HepG2 (cell line): ENCODE data around the gene MACROD2.

ENCODE experiments used
- HCFC1 ChIP-seq: fragments of 150-350 bp; IDR thresholded peaks from 2 replicates; pipeline ENCODE4 v1.6.1; 2014; ENCODE audit warnings: low read depth, low read length
- MED8 ChIP-seq: sonication (generic); formaldehyde crosslinking; IDR thresholded peaks from 2 replicates; pipeline ENCODE4 v1.8.1; 2023; ENCODE audit warnings: mild to moderate bottlenecking, missing genetic modification reagents; ENCODE audit not compliant: insufficient replicate concordance
- MEIS2 ChIP-seq: sonication (generic); formaldehyde crosslinking; IDR thresholded peaks from 2 replicates; pipeline ENCODE4 v1.9.0; 2021; ENCODE audit warnings: mild to moderate bottlenecking, missing genetic modification reagents
- PTBP1 ChIP-seq: fragments of 200-400 bp; formaldehyde crosslinking; IDR thresholded peaks from 2 replicates; pipeline ENCODE4 v1.6.1; 2018; ENCODE audit warnings: low read length, low read depth; ENCODE audit not compliant: poor library complexity, severe bottlenecking
- TCF7 ChIP-seq: sonication (generic); IDR thresholded peaks from 2 replicates; pipeline ENCODE4 v1.6.1; 2016; ENCODE audit warnings: antibody characterized with exemption, low read depth
- YY1 ChIP-seq: IDR thresholded peaks from 2 replicates; pipeline ENCODE4 v1.6.1; 2011; ENCODE audit warnings: low read length, low read depth, moderate library complexity, mild to moderate bottlenecking; ENCODE audit not compliant: insufficient read depth, insufficient replicate concordance
- ZFP36L2 ChIP-seq: sonication (generic); formaldehyde crosslinking; IDR thresholded peaks from 2 replicates; pipeline ENCODE4 v1.4.0; 2020; ENCODE audit warnings: missing genetic modification reagents
- ZNF282 ChIP-seq: fragments of 450-650 bp; IDR thresholded peaks from 2 replicates; pipeline ENCODE4 v1.6.1; 2018; ENCODE audit not compliant: partially characterized antibody
- ZNF850 ChIP-seq: sonication (generic); formaldehyde crosslinking; conservative IDR thresholded peaks from 2 replicates; pipeline ENCODE4 v1.9.0; 2021; ENCODE audit warnings: mild to moderate bottlenecking, missing genetic modification reagents
- TF ChIP-seq, protein P1 (sequence below), 2 experiments: sonication (generic) in 1 of 2; formaldehyde crosslinking in 1 of 2; IDR thresholded peaks; 2 replicates each; pipeline versions ENCODE4 v1.5.1 to v1.6.1; 2011 to 2020; ENCODE audit warnings: borderline replicate concordance in 1 of 2, low read depth in 1 of 2, low read length in 1 of 2, mild to moderate bottlenecking in 1 of 2, missing genetic modification reagents in 1 of 2, moderate library complexity in 1 of 2
- TF ChIP-seq, protein P2 (sequence below): IDR thresholded peaks from 2 replicates; pipeline ENCODE4 v1.6.1; 2016; ENCODE audit warnings: control low read depth
- TF ChIP-seq, protein P3 (sequence below): sonication (generic); formaldehyde crosslinking; IDR thresholded peaks from 2 replicates; pipeline ENCODE4 v1.5.0; 2020; ENCODE audit warnings: mild to moderate bottlenecking, missing genetic modification reagents, moderate library complexity
- TF ChIP-seq, protein P4 (sequence below): sonication (generic); formaldehyde crosslinking; IDR thresholded peaks from 2 replicates; pipeline ENCODE4 v1.8.0; 2022; ENCODE audit warnings: mild to moderate bottlenecking, missing genetic modification reagents, moderate library complexity
- TF ChIP-seq, protein P5 (sequence below): sonication (generic); formaldehyde crosslinking; IDR thresholded peaks from 2 replicates; pipeline ENCODE4 v1.9.0; 2021; ENCODE audit warnings: missing genetic modification reagents, borderline replicate concordance

DNA sequence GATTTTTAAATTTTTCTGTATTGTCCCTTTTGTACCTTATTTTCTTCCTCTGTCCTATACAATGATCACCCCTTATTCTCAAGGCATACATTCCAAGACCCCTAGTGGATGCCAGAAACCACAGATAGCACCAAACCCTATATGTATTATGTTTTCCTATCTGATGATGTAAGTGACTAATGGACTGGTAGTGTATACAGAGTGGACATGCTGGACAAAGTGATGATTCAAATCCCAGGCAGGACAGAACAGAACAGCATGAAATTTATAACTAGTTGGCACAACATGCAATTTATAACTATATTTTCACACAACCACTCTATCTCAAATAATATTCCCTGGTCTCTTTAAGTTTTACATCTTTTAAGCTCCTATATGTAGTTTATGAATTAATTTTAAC, 547.7 kb downstream of the MACROD2 start:
- TF ChIP-seq HCFC1 = no peak
- TF ChIP-seq YY1 = no peak
- TF ChIP-seq, protein P1, sequence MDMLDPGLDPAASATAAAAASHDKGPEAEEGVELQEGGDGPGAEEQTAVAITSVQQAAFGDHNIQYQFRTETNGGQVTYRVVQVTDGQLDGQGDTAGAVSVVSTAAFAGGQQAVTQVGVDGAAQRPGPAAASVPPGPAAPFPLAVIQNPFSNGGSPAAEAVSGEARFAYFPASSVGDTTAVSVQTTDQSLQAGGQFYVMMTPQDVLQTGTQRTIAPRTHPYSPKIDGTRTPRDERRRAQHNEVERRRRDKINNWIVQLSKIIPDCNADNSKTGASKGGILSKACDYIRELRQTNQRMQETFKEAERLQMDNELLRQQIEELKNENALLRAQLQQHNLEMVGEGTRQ (IDR thresholded peaks at IDR 0.05; ENCODE audit: low read depth, low read length) = no peak
- TF ChIP-seq, protein P1 (CRISPR knock-in tag; IDR thresholded peaks at IDR 0.05; ENCODE audit: borderline replicate concordance) = no peak
- TF ChIP-seq ZNF282 = no peak
- TF ChIP-seq, protein P2, sequence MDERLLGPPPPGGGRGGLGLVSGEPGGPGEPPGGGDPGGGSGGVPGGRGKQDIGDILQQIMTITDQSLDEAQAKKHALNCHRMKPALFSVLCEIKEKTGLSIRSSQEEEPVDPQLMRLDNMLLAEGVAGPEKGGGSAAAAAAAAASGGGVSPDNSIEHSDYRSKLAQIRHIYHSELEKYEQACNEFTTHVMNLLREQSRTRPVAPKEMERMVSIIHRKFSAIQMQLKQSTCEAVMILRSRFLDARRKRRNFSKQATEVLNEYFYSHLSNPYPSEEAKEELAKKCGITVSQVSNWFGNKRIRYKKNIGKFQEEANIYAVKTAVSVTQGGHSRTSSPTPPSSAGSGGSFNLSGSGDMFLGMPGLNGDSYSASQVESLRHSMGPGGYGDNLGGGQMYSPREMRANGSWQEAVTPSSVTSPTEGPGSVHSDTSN (CRISPR knock-in tag) = no peak
- no peak for TF ChIP-seq PTBP1
- TF ChIP-seq, protein P3, sequence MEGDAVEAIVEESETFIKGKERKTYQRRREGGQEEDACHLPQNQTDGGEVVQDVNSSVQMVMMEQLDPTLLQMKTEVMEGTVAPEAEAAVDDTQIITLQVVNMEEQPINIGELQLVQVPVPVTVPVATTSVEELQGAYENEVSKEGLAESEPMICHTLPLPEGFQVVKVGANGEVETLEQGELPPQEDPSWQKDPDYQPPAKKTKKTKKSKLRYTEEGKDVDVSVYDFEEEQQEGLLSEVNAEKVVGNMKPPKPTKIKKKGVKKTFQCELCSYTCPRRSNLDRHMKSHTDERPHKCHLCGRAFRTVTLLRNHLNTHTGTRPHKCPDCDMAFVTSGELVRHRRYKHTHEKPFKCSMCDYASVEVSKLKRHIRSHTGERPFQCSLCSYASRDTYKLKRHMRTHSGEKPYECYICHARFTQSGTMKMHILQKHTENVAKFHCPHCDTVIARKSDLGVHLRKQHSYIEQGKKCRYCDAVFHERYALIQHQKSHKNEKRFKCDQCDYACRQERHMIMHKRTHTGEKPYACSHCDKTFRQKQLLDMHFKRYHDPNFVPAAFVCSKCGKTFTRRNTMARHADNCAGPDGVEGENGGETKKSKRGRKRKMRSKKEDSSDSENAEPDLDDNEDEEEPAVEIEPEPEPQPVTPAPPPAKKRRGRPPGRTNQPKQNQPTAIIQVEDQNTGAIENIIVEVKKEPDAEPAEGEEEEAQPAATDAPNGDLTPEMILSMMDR = no peak
- no peak for TF ChIP-seq MEIS2 (CRISPR knock-in tag)
- TF ChIP-seq ZNF850 (CRISPR knock-in tag) = no peak
- no peak for TF ChIP-seq TCF7
- TF ChIP-seq, protein P4, sequence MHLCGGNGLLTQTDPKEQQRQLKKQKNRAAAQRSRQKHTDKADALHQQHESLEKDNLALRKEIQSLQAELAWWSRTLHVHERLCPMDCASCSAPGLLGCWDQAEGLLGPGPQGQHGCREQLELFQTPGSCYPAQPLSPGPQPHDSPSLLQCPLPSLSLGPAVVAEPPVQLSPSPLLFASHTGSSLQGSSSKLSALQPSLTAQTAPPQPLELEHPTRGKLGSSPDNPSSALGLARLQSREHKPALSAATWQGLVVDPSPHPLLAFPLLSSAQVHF (CRISPR knock-in tag) = no peak
- TF ChIP-seq ZFP36L2 (CRISPR knock-in tag) = no peak
- no peak for TF ChIP-seq MED8 (CRISPR knock-in tag)
- TF ChIP-seq, protein P5, sequence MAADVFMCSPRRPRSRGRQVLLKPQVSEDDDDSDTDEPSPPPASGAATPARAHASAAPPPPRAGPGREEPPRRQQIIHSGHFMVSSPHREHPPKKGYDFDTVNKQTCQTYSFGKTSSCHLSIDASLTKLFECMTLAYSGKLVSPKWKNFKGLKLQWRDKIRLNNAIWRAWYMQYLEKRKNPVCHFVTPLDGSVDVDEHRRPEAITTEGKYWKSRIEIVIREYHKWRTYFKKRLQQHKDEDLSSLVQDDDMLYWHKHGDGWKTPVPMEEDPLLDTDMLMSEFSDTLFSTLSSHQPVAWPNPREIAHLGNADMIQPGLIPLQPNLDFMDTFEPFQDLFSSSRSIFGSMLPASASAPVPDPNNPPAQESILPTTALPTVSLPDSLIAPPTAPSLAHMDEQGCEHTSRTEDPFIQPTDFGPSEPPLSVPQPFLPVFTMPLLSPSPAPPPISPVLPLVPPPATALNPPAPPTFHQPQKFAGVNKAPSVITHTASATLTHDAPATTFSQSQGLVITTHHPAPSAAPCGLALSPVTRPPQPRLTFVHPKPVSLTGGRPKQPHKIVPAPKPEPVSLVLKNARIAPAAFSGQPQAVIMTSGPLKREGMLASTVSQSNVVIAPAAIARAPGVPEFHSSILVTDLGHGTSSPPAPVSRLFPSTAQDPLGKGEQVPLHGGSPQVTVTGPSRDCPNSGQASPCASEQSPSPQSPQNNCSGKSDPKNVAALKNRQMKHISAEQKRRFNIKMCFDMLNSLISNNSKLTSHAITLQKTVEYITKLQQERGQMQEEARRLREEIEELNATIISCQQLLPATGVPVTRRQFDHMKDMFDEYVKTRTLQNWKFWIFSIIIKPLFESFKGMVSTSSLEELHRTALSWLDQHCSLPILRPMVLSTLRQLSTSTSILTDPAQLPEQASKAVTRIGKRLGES (CRISPR knock-in tag) = no peak
